Neural crest cell (in vitro differentiated cells): Measurements from ENCODE around the gene HYLS1. TPM values are rescaled to one million over a fixed set of nuclear protein-coding genes. Genes with fewer than 3 reads are reported as not detected.

Experiments
- DNase-seq: peaks from one replicate; pipeline ENCODE4 v3.0.0; 2021; ENCODE audit warnings: low read depth, mixed read lengths, low spot score
- H3K27ac Mint-ChIP-seq: one replicate; pipeline ENCODE4 v1.8.0; 2021; ENCODE audit warnings: mild to moderate bottlenecking, mixed read lengths; ENCODE audit not compliant: unreplicated experiment
- H3K27me3 Mint-ChIP-seq: 2 replicates; pipeline ENCODE4 v1.8.0; 2021; ENCODE audit warnings: low read depth, mild to moderate bottlenecking, mixed read lengths
- H3K36me3 Mint-ChIP-seq: 2 replicates; pipeline ENCODE4 v1.8.0; 2021; ENCODE audit warnings: low read depth, mild to moderate bottlenecking, mixed read lengths
- H3K4me1 Mint-ChIP-seq: 2 replicates; pipeline ENCODE4 v1.8.0; 2021; ENCODE audit warnings: mixed read lengths
- H3K4me3 Mint-ChIP-seq: one replicate; pipeline ENCODE4 v1.8.0; 2021; ENCODE audit warnings: mild to moderate bottlenecking, mixed read lengths
- H3K9me3 Mint-ChIP-seq: 2 replicates; pipeline ENCODE4 v1.8.0; 2021; ENCODE audit warnings: mixed read lengths
- CTCF ChIP-seq: fragments of 200-600 bp; sonication (generic); conservative IDR thresholded peaks from 2 replicates; pipeline ENCODE4 v1.5.0; 2021; ENCODE audit warnings: antibody characterized with exemption, mild to moderate bottlenecking
- total RNA-seq: library from RNA; stranded (reverse); gene quantifications from 2 replicates; pipeline ENCODE4 v1.2.1, GENCODE V29; 2021

Gene HYLS1
- total RNA-seq, 1 donor from 2014 or later, result 7.7 TPM

- TF ChIP-seq CTCF, result no peak
- Mint-ChIP-seq H3K36me3 (no peaks in the 10 kb centered on the region), H3K9me3 (no peaks in the 10 kb centered on the region), H3K27me3 (peaks cover 41% of the 10 kb centered on the region), H3K4me3 (no peak overlapping the region), H3K4me1 (no peaks in the 10 kb centered on the region), H3K27ac (no peak overlapping the region)
- no peak for DNase-seq
These were observed 34.7 kb downstream of the HYLS1 start for GRCh38 chr11:125922156-125922555.

- no peak overlapping the region for H3K27ac Mint-ChIP-seq
- DNase-seq, result peak; percentile 62
- H3K9me3 Mint-ChIP-seq, result no peaks in the 10 kb centered on the region
- no peaks in the 10 kb centered on the region for H3K36me3 Mint-ChIP-seq
- TF ChIP-seq CTCF, result peak; percentile 93
- no peaks in the 10 kb centered on the region for H3K4me1 Mint-ChIP-seq
- no peak overlapping the region for H3K4me3 Mint-ChIP-seq
- peaks cover 38% of the 10 kb centered on the region for H3K27me3 Mint-ChIP-seq
These were observed 35.6 kb downstream of the HYLS1 start for GRCh38 chr11:125923012-125923579.

GRCh38 chr11:125923633-125924032 lies 36.2 kb downstream of the HYLS1 start:
- H3K9me3 Mint-ChIP-seq, result no peaks in the 10 kb centered on the region
- no peak for DNase-seq
- no peaks in the 10 kb centered on the region for H3K4me1 Mint-ChIP-seq
- H3K27me3 Mint-ChIP-seq, result peaks cover 32% of the 10 kb centered on the region
- TF ChIP-seq CTCF, result no peak
- H3K4me3 Mint-ChIP-seq, result no peak overlapping the region
- H3K27ac Mint-ChIP-seq, result no peak overlapping the region
- H3K36me3 Mint-ChIP-seq, result no peaks in the 10 kb centered on the region

- DNase-seq, result no peak
- Mint-ChIP-seq H3K27ac (no peak overlapping the region), H3K4me1 (no peaks in the 10 kb centered on the region), H3K27me3 (peaks cover 24% of the 10 kb centered on the region), H3K9me3 (no peaks in the 10 kb centered on the region), H3K36me3 (no peaks in the 10 kb centered on the region), H3K4me3 (no peak overlapping the region)
- no peak for TF ChIP-seq CTCF
These were observed 37.0 kb downstream of the HYLS1 start for GRCh38 chr11:125924384-125925007.

- no peak for DNase-seq
- H3K27me3 Mint-ChIP-seq, result peaks cover 23% of the 10 kb centered on the region
- no peak overlapping the region for H3K4me3 Mint-ChIP-seq
- no peak for TF ChIP-seq CTCF
- H3K36me3 Mint-ChIP-seq, result no peaks in the 10 kb centered on the region
- no peaks in the 10 kb centered on the region for H3K4me1 Mint-ChIP-seq
- no peaks in the 10 kb centered on the region for H3K9me3 Mint-ChIP-seq
- H3K27ac Mint-ChIP-seq, result no peak overlapping the region
These were observed 37.8 kb downstream of the HYLS1 start for GRCh38 chr11:125925247-125925740.
